Stimulated activated naive CD8-positive, alpha-beta T cell treated with anti-CD3 and anti-CD28 coated beads, Interleukin-15, Interleukin-2, amounts not matched to agents 100 U/mL and 50 U/mL, for 24 hours (primary cell): ENCODE results near the gene LOXHD1.

Source experiments
- ATAC-seq: fragments of 150-1000 bp; cut with Tn5 transposase; one replicate; pipeline ENCODE4 v1.10.0; 2021
- DNase-seq: peaks from one replicate; pipeline ENCODE4 v3.0.0; 2021

The LOXHD1 gene

GRCh38 chr18:46625069-46625468 is 32.0 kb downstream of the LOXHD1 start:
- DNase-seq (no peak), ATAC-seq (no peak)

GRCh38 chr18:46624127-46624526 is 32.9 kb downstream of the LOXHD1 start:
- no peak for ATAC-seq
- no peak for DNase-seq

GRCh38 chr18:46623541-46623940 is 33.5 kb downstream of the LOXHD1 start:
- peak; percentile 51 for ATAC-seq
- DNase-seq, result peak; percentile 31

- ATAC-seq (peak; percentile 7), DNase-seq (no peak)
Observed at GRCh38 chr18:46622999-46623398, 34.0 kb downstream of the LOXHD1 start.

- ATAC-seq, result no peak
- DNase-seq, result no peak
Observed at GRCh38 chr18:46622451-46622850, 34.6 kb downstream of the LOXHD1 start.

GRCh38 chr18:46621871-46622270 is 35.1 kb downstream of the LOXHD1 start:
- no peak for ATAC-seq
- DNase-seq, result no peak

GRCh38 chr18:46621111-46621766 is 35.8 kb downstream of the LOXHD1 start:
- ATAC-seq, result no peak
- DNase-seq, result no peak

- no peak for DNase-seq
- ATAC-seq, result no peak
Observed at GRCh38 chr18:46619559-46619958, 37.5 kb downstream of the LOXHD1 start.

GRCh38 chr18:46615720-46616119 is 41.3 kb downstream of the LOXHD1 start:
- DNase-seq, result no peak
- ATAC-seq, result no peak

GRCh38 chr18:46609048-46609447 is 48.0 kb downstream of the LOXHD1 start:
- DNase-seq (no peak), ATAC-seq (no peak)

GRCh38 chr18:46607926-46608325 is 49.1 kb downstream of the LOXHD1 start:
- ATAC-seq, result no peak

GRCh38 chr18:46601141-46601805 is 55.7 kb downstream of the LOXHD1 start:
- DNase-seq (no peak), ATAC-seq (no peak)

More at GRCh38 chr18:46607926-46608325, 49.1 kb downstream of the LOXHD1 start:
- no peak for DNase-seq

- ATAC-seq (no peak), DNase-seq (no peak)
Observed at GRCh38 chr18:46596119-46596518, 60.9 kb downstream of the LOXHD1 start.

GRCh38 chr18:46591783-46592391 is 65.1 kb downstream of the LOXHD1 start:
- DNase-seq (no peak), ATAC-seq (no peak)

GRCh38 chr18:46590103-46590502 is 66.9 kb downstream of the LOXHD1 start:
- no peak for ATAC-seq

GRCh38 chr18:46588971-46589660 is 67.9 kb downstream of the LOXHD1 start:
- ATAC-seq, result no peak
- DNase-seq, result no peak

More at GRCh38 chr18:46590103-46590502, 66.9 kb downstream of the LOXHD1 start:
- DNase-seq, result no peak

- no peak for DNase-seq
- no peak for ATAC-seq
Observed at GRCh38 chr18:46587600-46587999, 69.4 kb downstream of the LOXHD1 start.

- no peak for ATAC-seq
- DNase-seq, result no peak
Observed at GRCh38 chr18:46583711-46584110, 73.3 kb downstream of the LOXHD1 start.

GRCh38 chr18:46581648-46582047 is 75.4 kb downstream of the LOXHD1 start:
- ATAC-seq (no peak), DNase-seq (no peak)

GRCh38 chr18:46578987-46579386 is 78.0 kb downstream of the LOXHD1 start:
- ATAC-seq, result no peak
- no peak for DNase-seq

- no peak for ATAC-seq
- no peak for DNase-seq
Observed at GRCh38 chr18:46577546-46577945, 79.5 kb downstream of the LOXHD1 start.

GRCh38 chr18:46575851-46576250 is 81.2 kb downstream of the LOXHD1 start:
- no peak for DNase-seq
- ATAC-seq, result no peak

- no peak for DNase-seq
- no peak for ATAC-seq
Observed at GRCh38 chr18:46574743-46575115, 82.3 kb downstream of the LOXHD1 start.
